Mesendoderm (in vitro differentiated cells): Measurements from ENCODE around the gene LDLRAD4.
"Not testable (repeated sequence)": the region's sequence is repeated elsewhere in the genome, so short reads cannot be mapped to it uniquely, and the experiment has no call there.

Experiments
- DNase-seq: peaks from one replicate; pipeline ENCODE4 v3.0.0; 2013
- H2AK5ac ChIP-seq: 2 replicates; pipeline ENCODE4 v1.6.1; 2013; ENCODE audit warnings: low read length, inconsistent platforms
- H2BK120ac ChIP-seq: 2 replicates; pipeline ENCODE4 v1.6.1; 2013; ENCODE audit warnings: low read depth, mild to moderate bottlenecking, low read length, moderate library complexity, mixed read lengths
- H2BK15ac ChIP-seq: replicated peaks from 2 replicates; pipeline ENCODE4 v1.6.1; 2013; ENCODE audit warnings: low read depth, mild to moderate bottlenecking, moderate library complexity
- H2BK5ac ChIP-seq: 2 replicates; pipeline ENCODE4 v1.6.1; 2013; ENCODE audit warnings: low read length, inconsistent platforms
- H3K18ac ChIP-seq: 2 replicates; pipeline ENCODE4 v1.6.1; 2013; ENCODE audit warnings: mild to moderate bottlenecking, low read length, mixed read lengths
- H3K23ac ChIP-seq: one replicate; pipeline ENCODE4 v1.6.1; 2013; ENCODE audit warnings: low read length
- H3K27ac ChIP-seq: 2 replicates; pipeline ENCODE4 v1.5.1; 2013; ENCODE audit warnings: low read depth, mild to moderate bottlenecking, inconsistent platforms, low read length, moderate library complexity
- H3K27me3 ChIP-seq: 2 replicates; pipeline ENCODE4 v1.6.1; 2013; ENCODE audit warnings: low read length, control low read depth, mild to moderate bottlenecking, inconsistent platforms; ENCODE audit not compliant: insufficient read depth, poor library complexity
- H3K36me3 ChIP-seq: 2 replicates; pipeline ENCODE4 v1.6.1; 2013; ENCODE audit warnings: low read length, inconsistent platforms; ENCODE audit not compliant: control insufficient read depth, insufficient read depth
- H3K4ac ChIP-seq: one replicate; pipeline ENCODE4 v1.6.1; 2013; ENCODE audit warnings: low read depth, mild to moderate bottlenecking, low read length, moderate library complexity
- H3K4me1 ChIP-seq: 2 replicates; pipeline ENCODE4 v1.6.1; 2013; ENCODE audit warnings: low read depth, low read length, inconsistent platforms; ENCODE audit not compliant: control insufficient read depth
- H3K4me2 ChIP-seq: 2 replicates; pipeline ENCODE4 v1.6.1; 2013; ENCODE audit warnings: low read length
- H3K4me3 ChIP-seq: 2 replicates; pipeline ENCODE4 v1.5.1; 2013; ENCODE audit warnings: mild to moderate bottlenecking, low read length
- H3K56ac ChIP-seq: one replicate; pipeline ENCODE4 v1.6.1; 2013; ENCODE audit warnings: low read length
- H3K79me1 ChIP-seq: 2 replicates; pipeline ENCODE4 v1.6.1; 2013; ENCODE audit warnings: low read length, inconsistent platforms
- H3K79me2 ChIP-seq: 2 replicates; pipeline ENCODE4 v1.6.1; 2013; ENCODE audit warnings: mild to moderate bottlenecking, low read length; ENCODE audit not compliant: control insufficient read depth, insufficient read depth
- H3K9ac ChIP-seq: 2 replicates; pipeline ENCODE4 v1.6.1; 2013; ENCODE audit warnings: low read length, inconsistent platforms
- H4K5ac ChIP-seq: one replicate; pipeline ENCODE4 v1.6.1; 2013; ENCODE audit warnings: low read length
- H4K8ac ChIP-seq: one replicate; pipeline ENCODE4 v1.6.1; 2013; ENCODE audit warnings: low read depth, mild to moderate bottlenecking, control low read depth, low read length, moderate library complexity
- WGBS: extraction: QIAGEN DNeasy Blood & Tissue Kit; methylation state at CpG from one replicate; pipeline ENCODE4 v1.1.7; 2013; ENCODE audit warnings: low lambda C conversion rate, missing lambda C conversion rate; ENCODE audit not compliant: insufficient coverage; ENCODE audit errors: extremely low coverage; 5-methylcytosine and 5-hydroxymethylcytosine counted together

LDLRAD4 gene

GRCh38 chr18:13605901-13606300 lies 387.3 kb downstream of the LDLRAD4 start:
- no peak overlapping the region for H2AK5ac ChIP-seq
- no peak overlapping the region for H3K4me3 ChIP-seq
- H3K79me1 ChIP-seq, result no peaks in the 10 kb centered on the region
- no peak overlapping the region for H3K56ac ChIP-seq
- no peaks in the 10 kb centered on the region for H3K36me3 ChIP-seq
- no peak overlapping the region for H2BK120ac ChIP-seq
- no peak overlapping the region for H4K8ac ChIP-seq
- no peak overlapping the region for H2BK15ac ChIP-seq
- H3K79me2 ChIP-seq, result no peaks in the 10 kb centered on the region
- H3K4me1 ChIP-seq, result peaks cover under 1% of the 10 kb centered on the region
- H3K9ac ChIP-seq, result no peak overlapping the region
- H3K18ac ChIP-seq, result no peak overlapping the region
- no peak for DNase-seq
- H3K27me3 ChIP-seq, result no peaks in the 10 kb centered on the region
- no peak overlapping the region for H3K27ac ChIP-seq
- no CpG with 5 or more reads among the region's 6 CpGs for WGBS
- H3K4me2 ChIP-seq, result no peak overlapping the region
- no peak overlapping the region for H4K5ac ChIP-seq
- H3K23ac ChIP-seq, result no peak overlapping the region
- H2BK5ac ChIP-seq, result no peak overlapping the region
- no peak overlapping the region for H3K4ac ChIP-seq

GRCh38 chr18:13606604-13607254 lies 388.2 kb downstream of the LDLRAD4 start:
- H3K27ac ChIP-seq, result no peak overlapping the region
- H2BK120ac ChIP-seq, result no peak overlapping the region
- H3K4me3 ChIP-seq, result no peak overlapping the region
- H3K79me2 ChIP-seq, result no peaks in the 10 kb centered on the region
- no peak overlapping the region for H3K23ac ChIP-seq
- no peak overlapping the region for H3K9ac ChIP-seq
- no peak overlapping the region for H3K4me2 ChIP-seq
- no peak overlapping the region for H2AK5ac ChIP-seq
- H4K8ac ChIP-seq, result no peak overlapping the region
- no peaks in the 10 kb centered on the region for H3K79me1 ChIP-seq
- no peaks in the 10 kb centered on the region for H3K27me3 ChIP-seq
- no peak overlapping the region for H4K5ac ChIP-seq
- H3K56ac ChIP-seq, result no peak overlapping the region
- WGBS, result no CpG with 5 or more reads among the region's 6 CpGs
- no peaks in the 10 kb centered on the region for H3K36me3 ChIP-seq
- H2BK5ac ChIP-seq, result no peak overlapping the region
- H2BK15ac ChIP-seq, result no peak overlapping the region
- no peak overlapping the region for H3K4ac ChIP-seq
- no peak for DNase-seq
- peaks cover 8% of the 10 kb centered on the region for H3K4me1 ChIP-seq
- H3K18ac ChIP-seq, result no peak overlapping the region

GRCh38 chr18:13608024-13608562 lies 389.5 kb downstream of the LDLRAD4 start:
- H4K8ac ChIP-seq, H2BK15ac ChIP-seq, H2AK5ac ChIP-seq, H3K4me3 ChIP-seq, H3K79me1 ChIP-seq, H3K79me2 ChIP-seq, H2BK5ac ChIP-seq, H2BK120ac ChIP-seq, H4K5ac ChIP-seq, H3K4ac ChIP-seq, H3K36me3 ChIP-seq, H3K27ac ChIP-seq, H3K56ac ChIP-seq, H3K23ac ChIP-seq, H3K18ac ChIP-seq, H3K4me2 ChIP-seq, DNase-seq, H3K9ac ChIP-seq, H3K27me3 ChIP-seq: not testable (repeated sequence)
- WGBS, result no CpG with 5 or more reads among the region's 10 CpGs
- peaks cover 10% of the 10 kb centered on the region for H3K4me1 ChIP-seq

GRCh38 chr18:13608791-13609532 lies 390.4 kb downstream of the LDLRAD4 start:
- Histone ChIP-seq H3K79me2 (no peaks in the 10 kb centered on the region), H4K8ac (no peak overlapping the region), H2BK5ac (no peak overlapping the region), H2BK120ac (no peak overlapping the region), H3K18ac (no peak overlapping the region), H2AK5ac (no peak overlapping the region), H3K23ac (no peak overlapping the region), H2BK15ac (no peak overlapping the region), H3K4me2 (no peak overlapping the region), H3K27ac (no peak overlapping the region), H3K4me3 (no peak overlapping the region), H3K4me1 (peaks cover 10% of the 10 kb centered on the region), H3K27me3 (no peaks in the 10 kb centered on the region), H3K4ac (no peak overlapping the region), H3K9ac (no peak overlapping the region), H4K5ac (no peak overlapping the region), H3K56ac (no peak overlapping the region), H3K79me1 (no peaks in the 10 kb centered on the region), H3K36me3 (no peaks in the 10 kb centered on the region)
- DNase-seq, result no peak
- WGBS, result no CpG with 5 or more reads among the region's 16 CpGs

GRCh38 chr18:13610555-13611141 lies 392.1 kb downstream of the LDLRAD4 start:
- Histone ChIP-seq H3K56ac (peak overlapping the region; percentile 34), H2BK15ac (no peak overlapping the region), H4K8ac (no peak overlapping the region), H3K18ac (no peak overlapping the region), H3K9ac (no peak overlapping the region), H3K79me1 (no peaks in the 10 kb centered on the region), H3K4ac (no peak overlapping the region), H2AK5ac (no peak overlapping the region), H3K27ac (no peak overlapping the region), H3K4me1 (peaks cover 10% of the 10 kb centered on the region), H2BK120ac (no peak overlapping the region), H3K4me3 (no peak overlapping the region), H4K5ac (no peak overlapping the region), H3K27me3 (no peaks in the 10 kb centered on the region), H3K4me2 (no peak overlapping the region), H2BK5ac (no peak overlapping the region), H3K23ac (no peak overlapping the region), H3K36me3 (no peaks in the 10 kb centered on the region), H3K79me2 (no peaks in the 10 kb centered on the region)
- DNase-seq, result no peak
- WGBS, result no CpG with 5 or more reads among the region's 11 CpGs
